ENCODE data around the gene SLC46A2.

GRCh38 chr9:112864403-112864802, 26.3 kb downstream of the SLC46A2 start:
- TF ChIP-seq, protein P1, sequence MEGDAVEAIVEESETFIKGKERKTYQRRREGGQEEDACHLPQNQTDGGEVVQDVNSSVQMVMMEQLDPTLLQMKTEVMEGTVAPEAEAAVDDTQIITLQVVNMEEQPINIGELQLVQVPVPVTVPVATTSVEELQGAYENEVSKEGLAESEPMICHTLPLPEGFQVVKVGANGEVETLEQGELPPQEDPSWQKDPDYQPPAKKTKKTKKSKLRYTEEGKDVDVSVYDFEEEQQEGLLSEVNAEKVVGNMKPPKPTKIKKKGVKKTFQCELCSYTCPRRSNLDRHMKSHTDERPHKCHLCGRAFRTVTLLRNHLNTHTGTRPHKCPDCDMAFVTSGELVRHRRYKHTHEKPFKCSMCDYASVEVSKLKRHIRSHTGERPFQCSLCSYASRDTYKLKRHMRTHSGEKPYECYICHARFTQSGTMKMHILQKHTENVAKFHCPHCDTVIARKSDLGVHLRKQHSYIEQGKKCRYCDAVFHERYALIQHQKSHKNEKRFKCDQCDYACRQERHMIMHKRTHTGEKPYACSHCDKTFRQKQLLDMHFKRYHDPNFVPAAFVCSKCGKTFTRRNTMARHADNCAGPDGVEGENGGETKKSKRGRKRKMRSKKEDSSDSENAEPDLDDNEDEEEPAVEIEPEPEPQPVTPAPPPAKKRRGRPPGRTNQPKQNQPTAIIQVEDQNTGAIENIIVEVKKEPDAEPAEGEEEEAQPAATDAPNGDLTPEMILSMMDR (conservative IDR thresholded peaks at IDR 0.05; ENCODE audit: low read depth, low read length), result no peak
- no peak for TF ChIP-seq EZH2 (IDR thresholded peaks at IDR 0.05; ENCODE audit: borderline replicate concordance, low read depth, low read length, poor library complexity, severe bottlenecking)
